GM12864 (cell line): ENCODE data around the gene AQP2.

Experiments used
- DNase-seq: peaks from one replicate; pipeline ENCODE4 v3.0.0-alpha.2; 2011; ENCODE audit warnings: low read depth
- H3K4me3 ChIP-seq: 2 replicates; pipeline ENCODE4 v1.5.1; 2011; ENCODE audit warnings: mild to moderate bottlenecking, low read depth, low read length, control low read depth
- CTCF ChIP-seq: IDR thresholded peaks from 2 replicates; pipeline ENCODE4 v1.5.1; 2011; ENCODE audit warnings: low read depth, mild to moderate bottlenecking, moderate library complexity, low read length, control low read depth, inconsistent platforms; ENCODE audit errors: missing control alignments

Gene AQP2

DNA sequence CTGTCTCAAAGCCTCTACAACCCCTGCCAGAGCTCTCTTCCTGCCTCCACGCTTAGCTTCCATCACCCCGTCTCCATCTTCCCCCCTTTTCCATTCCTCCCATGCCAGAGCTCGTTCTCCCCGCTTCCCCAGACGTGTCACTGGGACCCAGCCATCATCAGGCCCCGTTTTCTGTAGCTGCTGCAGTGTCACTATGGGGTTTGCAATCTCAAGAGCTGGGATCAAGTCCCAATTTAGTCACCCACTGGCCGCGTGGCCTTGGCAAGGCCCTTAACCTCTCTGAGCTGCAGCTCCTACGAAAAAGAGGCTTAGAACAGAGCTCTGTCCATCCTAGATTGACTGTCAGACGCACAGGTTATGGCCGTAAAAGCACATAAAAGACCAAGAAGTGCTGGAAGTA, 45.9 kb upstream of the AQP2 start:
- TF ChIP-seq CTCF: no peak
- no peak overlapping the region for H3K4me3 ChIP-seq
- no peak for DNase-seq

DNA sequence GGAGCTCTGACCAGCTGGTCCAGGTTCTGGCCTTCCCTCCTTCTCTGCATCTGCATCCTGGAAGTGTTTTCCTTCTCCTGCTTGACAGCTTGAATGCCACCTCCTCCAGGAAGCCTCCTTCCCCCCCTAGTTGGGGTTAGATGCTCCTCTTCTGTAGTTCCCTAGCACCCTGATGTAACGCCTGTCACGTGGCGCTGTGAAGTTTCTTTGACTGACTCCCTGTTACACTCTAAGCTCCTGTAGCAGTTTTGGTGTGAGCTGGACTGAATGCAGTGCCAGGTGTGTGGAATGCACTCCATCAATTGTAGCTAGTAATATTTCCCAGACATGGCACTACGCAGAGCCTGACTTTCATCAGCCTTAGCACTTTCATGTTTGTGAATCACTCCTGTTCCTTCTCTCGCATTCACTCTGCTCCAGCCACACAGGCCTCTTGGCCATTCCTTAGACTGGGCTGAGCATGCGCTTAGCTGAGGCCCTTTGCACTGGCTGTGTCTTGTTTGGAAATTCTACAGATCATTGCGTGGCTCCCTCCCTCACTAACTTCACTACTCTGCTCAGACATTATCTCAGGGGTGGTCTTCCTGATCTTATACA, 44.7 kb upstream of the AQP2 start:
- no peak for DNase-seq
- H3K4me3 ChIP-seq: no peak overlapping the region
- no peak for TF ChIP-seq CTCF

GRCh38 chr12:49907352-49907751, 43.2 kb upstream of the AQP2 start:
- no peak for TF ChIP-seq CTCF
- H3K4me3 ChIP-seq: no peak overlapping the region
- DNase-seq: no peak

DNA sequence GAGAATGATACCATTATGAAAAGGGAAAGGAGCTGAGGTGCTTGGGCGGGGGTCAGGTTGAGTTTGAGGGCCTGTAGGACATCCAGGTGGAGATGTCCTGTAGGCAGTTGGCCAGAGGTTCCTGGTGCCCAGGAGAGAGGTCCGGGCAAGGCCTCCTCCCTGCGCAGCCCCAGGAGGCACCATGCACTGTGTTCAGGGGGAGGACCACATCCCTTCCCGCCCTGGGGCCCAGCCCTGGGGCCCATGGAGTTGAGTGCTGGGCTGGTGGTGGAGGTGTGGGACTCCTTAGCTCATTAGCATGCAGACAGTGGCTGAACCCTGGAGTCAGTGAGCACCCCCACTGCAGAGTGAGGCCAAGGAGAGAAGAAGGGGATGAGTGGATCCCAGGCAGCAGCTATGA, 41.2 kb upstream of the AQP2 start:
- no peak for TF ChIP-seq CTCF
- no peak for DNase-seq
- H3K4me3 ChIP-seq: no peak overlapping the region

DNA sequence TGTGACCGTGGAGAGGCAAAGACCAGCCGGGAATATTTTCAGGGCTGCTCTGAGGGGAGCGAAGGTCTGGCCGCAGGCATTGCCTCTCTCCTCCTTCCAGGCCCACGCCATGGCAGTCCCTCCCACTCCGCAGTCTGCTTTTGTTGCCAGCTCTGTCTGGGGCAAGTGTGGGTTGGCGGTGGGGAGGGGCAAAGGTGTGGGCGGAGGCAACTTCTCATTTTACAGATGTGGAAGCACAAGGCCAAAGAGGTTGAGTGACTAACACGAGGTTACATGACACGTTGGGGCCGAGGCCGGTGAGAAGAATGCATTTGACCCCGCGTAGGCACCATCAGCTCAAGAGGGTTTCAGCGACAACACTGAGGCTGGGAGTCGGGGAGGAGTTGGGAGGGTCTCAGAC, 40.7 kb upstream of the AQP2 start:
- no peak for DNase-seq
- TF ChIP-seq CTCF: no peak
- no peak overlapping the region for H3K4me3 ChIP-seq

DNA sequence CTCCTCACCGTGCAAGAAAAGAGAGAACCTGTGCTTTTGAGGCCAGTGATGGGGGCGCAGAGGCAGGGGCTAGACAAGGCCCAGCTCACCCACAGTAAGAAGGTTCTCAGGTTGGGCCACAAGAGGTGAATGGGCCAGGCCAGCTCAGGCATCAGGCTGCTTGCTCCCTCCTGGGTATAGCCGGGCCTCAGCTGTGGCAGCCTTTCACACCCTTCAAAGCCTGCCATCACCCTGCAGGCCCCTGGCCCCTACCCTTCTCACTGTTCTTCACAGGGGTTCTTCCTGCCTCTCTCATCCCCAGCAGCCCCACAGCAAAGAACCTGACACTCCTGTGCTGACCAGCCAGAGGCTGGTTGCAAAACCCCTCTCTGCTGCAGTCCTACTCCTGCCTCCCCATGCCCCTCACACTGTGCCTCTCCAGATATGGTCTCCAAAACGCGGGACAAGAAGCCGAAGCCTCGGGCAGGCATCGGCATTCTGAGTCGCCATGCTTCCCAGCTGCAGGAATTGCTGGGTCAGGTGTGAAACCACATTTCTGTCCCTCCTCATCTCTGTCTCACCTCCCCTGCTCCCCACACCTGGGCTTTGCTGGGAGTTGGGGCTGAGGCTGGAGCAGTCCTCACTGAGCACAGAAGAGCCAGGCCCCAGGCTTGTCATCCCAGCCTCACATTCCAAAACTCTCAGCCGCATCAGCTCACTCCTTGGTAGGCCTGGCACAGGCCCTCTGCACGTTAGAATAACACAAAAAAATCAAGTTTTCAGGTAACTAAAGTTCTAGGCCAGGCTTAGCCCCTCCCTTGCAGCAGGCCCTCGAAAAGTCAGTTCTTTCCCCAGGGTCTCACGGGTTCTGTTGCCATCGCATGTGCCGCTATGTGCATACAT, 40.0 kb upstream of the AQP2 start:
- DNase-seq: no peak
- no peak overlapping the region for H3K4me3 ChIP-seq
- no peak for TF ChIP-seq CTCF
